ENCODE measurements around the gene IFT81.
"Not testable (repeated sequence)": the region's sequence is repeated elsewhere in the genome, so short reads cannot be mapped to it uniquely, and the experiment has no call there.

Gene IFT81

DNA sequence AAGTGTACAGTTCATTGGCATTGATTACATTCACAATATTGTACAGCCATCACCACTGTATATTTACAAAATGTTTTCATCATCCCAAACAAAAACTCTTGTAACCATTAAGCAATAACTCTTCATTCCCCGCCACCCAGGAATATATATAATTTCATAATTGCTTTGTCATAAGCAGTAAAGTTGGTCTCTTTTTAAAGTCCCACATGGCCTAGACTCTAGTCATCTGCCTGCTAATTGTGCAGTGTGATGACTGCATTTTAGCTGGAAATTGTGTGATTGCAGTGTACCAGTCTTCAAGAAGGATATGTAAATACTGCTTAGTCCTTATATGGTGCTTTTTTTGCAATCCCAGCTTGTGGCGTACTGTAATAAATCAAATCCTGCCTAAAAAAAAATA lies 81.8 kb downstream of the IFT81 start:
- DNase-seq (ENCODE audit: low spot score), result no peak

DNA sequence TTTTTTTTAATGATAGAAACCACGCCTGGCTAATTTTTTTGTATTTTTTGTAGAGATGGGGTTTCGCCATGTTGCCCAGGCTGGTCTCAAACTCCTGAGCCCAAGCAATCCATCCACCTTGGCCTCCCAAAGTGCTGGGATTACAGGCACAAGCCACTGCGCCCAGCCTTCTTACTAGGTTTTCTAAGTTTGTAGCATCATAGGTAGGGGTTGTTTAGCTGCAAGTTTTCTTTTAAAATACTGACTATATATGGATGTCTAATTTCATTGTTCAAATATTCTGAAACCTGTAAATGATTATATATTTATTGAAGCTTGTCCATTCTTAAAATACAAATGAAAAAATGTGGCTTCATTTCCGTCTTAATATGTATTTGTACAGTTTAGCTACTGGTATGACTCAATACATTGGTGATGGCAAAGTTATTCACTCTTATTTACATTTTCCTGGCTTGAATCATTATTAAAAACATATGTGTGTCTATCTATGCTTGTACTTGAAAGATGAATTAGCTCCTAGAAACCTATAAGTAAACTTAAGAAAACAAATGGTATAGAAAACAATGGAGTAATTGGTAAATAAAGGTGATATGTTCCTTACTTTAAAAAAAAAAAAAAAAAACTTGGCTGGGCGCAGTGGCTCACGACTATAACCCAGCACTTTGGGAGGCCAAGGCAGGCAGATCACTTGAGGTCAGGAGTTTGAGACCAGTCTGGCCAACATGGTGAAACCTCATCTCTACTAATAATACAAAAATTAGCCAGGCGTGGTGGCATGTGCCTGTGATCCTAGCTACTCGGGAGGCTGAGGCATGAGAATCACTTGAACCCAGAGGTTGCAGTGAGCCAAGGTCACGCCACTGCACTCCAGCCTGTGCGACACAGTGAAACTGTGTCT lies 87.7 kb downstream of the IFT81 start:
- not testable (repeated sequence) for DNase-seq (ENCODE audit: low spot score)

GRCh38 chr12:110217996-110218674 lies 94.0 kb downstream of the IFT81 start:
- no peak for DNase-seq (ENCODE audit: low spot score)

DNA sequence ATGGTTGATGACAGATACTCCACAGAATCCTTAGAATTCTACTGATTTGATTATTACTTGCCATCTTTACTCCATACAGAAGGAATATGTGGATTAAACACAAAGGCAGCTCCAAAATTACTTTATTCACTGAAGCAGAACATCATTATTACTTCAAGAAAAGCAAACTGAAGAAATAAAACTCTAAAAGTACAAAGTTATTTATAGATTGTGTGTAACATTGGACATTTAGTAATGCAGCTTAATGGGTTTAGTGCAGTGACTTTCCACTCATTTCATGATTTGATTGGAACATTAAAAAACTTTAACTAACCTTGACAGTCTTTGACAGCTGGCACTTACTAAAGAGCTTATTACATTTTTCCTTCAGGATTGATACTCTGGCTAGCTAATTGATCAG lies 97.9 kb downstream of the IFT81 start:
- DNase-seq (ENCODE audit: low spot score), result no peak

DNA sequence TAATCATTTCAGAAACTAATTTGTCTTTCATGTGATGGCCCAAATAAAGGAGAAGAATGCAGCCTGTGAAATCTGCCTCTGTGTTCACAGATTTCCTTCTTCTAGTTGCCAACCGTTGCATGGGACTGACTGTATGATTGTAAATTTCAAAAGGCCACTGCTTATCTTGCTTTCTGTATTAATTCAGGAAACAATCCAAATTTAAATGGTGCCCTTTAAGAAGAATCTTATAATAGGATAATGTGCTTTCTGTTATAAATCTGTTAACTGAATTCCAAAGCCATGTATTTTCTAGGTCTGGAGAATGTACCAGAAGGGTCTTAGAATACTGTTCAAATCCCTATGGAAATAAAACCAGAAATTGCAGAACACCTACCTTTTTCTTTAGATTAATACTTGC lies 98.3 kb downstream of the IFT81 start:
- no peak for DNase-seq (ENCODE audit: low spot score)

- DNase-seq (ENCODE audit: low spot score), result no peak
These were observed 99.7 kb downstream of the IFT81 start for GRCh38 chr12:110223777-110224378.

- DNase-seq (ENCODE audit: low spot score), result no peak
These were observed 100.5 kb downstream of the IFT81 start for GRCh38 chr12:110224379-110225304.

- no peak for DNase-seq (ENCODE audit: low spot score)
These were observed 103.0 kb downstream of the IFT81 start for GRCh38 chr12:110227138-110227537.

- not testable (repeated sequence) for DNase-seq (ENCODE audit: low spot score)
These were observed 104.2 kb downstream of the IFT81 start for GRCh38 chr12:110228348-110228747.

DNA sequence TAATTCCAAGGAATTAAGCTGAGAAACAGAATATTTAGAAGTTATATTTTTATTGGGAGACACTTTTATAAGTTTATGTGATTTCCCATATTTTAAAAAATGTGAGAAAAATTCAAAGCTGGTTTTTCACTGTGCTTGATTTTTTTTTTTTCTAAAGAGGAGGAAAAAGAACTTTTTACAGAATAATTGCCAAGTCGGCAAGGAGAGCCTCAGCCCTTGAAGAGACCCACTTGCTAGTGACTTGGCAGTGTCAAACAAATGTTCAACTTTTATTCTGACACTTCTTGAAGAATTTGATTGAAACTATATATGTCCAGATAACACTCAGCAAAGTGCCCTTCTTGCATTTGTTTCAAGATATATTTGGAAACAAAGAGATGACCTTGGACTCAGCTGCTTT lies 104.6 kb downstream of the IFT81 start:
- no peak for DNase-seq (ENCODE audit: low spot score)

DNA sequence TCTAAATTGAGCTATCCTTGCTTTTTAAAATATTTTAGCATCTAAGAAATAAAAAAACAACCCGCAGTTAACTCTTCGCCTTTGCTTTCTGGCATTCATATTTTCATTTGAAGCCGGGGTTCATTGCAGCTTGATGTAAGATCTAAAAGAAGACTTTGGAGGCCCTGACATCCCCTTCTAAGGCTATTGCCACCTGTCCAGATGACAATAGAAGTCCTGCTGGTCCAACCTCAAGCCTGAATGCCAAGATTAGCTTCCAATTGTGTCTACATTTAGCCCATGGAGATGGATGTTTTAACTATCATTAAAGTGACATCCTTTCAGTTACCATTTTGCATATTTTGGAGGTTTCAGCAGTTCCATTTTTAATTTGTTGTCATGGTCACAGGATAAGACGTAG lies 105.3 kb downstream of the IFT81 start:
- no peak for DNase-seq (ENCODE audit: low spot score)

DNA sequence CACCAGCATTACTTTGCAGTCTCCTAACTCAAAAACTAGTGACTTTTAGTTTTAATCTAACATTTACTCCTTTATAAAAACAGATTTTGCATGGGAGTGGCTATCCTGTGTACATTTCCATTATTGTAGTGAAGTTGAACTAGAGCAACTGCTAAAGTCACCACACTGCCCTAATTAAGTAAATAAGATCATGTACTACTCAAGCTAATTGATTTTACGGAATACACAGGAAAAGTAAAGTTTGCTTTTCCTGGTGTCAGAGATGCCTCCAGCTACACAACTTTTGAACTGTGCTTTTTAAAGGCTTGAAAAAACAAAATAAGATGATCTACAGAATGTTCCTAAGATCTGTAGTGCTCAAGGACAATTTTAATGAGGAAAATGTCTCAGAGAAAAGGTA lies 106.5 kb downstream of the IFT81 start:
- no peak for DNase-seq (ENCODE audit: low spot score)

GRCh38 chr12:110233212-110233903 lies 109.2 kb downstream of the IFT81 start:
- DNase-seq (ENCODE audit: low spot score), result no peak

DNA sequence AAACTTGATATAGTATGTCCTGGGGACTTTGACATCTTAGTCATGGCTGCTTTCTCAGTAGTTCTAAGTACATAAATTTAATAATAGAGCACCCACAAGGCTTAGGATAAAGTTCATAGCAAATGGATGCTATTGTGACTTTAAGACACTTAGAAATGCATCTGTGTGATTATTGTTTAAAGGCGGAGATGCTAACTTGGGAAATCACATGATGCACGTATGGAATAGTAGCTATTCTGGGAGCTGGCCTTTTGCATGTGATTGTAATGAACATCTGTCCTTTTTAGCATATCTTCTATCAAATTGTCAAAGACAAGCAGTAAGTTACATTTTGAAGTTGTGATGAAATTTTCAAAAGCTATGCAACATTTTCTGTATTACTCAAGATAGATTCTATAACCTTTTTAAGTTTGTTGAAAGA lies 110.2 kb downstream of the IFT81 start:
- no peak for DNase-seq (ENCODE audit: low spot score)

DNA sequence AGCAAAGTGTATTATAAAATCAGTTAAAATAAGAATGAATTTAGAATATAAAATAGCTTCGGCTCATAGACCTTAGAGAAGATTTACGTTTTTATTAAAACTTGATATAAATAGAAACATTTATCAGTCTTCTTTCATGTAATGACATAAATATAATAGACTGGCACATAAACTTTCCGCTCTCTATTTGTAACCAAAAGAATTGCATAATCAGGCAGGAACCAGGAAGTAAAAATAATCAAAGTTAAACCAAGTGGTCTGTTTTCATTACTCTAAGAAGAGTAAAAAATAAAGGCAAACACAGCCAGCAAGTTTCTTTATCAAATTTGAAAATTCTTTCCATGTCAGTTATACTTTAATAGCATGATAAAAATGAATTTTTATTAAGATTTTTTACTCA lies 110.6 kb downstream of the IFT81 start:
- DNase-seq (ENCODE audit: low spot score), result no peak

GRCh38 chr12:110235383-110235782 lies 111.2 kb downstream of the IFT81 start:
- no peak for DNase-seq (ENCODE audit: low spot score)

GRCh38 chr12:110243227-110243626 lies 119.1 kb downstream of the IFT81 start:
- DNase-seq (ENCODE audit: low spot score), result no peak

DNA sequence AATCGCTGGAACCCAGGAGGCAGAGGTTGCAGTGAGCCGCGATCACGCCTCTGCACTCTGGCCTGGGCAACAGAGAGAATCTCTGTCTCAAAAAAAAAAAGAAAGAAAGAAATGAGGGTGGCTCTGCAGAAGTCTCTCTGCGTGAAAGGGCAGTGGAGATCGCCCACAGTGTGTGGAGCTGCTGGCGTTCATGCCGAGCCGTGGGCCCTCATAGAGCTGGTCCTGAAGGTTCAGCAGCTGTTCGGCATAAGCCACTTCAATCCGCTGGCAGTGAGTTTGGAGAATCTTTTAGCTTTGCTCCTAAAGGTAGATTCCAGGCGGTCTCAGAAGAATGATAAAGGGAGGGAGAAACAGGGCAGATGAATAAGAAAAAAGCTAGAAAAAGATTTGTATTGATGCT lies 120.2 kb downstream of the IFT81 start:
- no peak for DNase-seq (ENCODE audit: low spot score)

DNA sequence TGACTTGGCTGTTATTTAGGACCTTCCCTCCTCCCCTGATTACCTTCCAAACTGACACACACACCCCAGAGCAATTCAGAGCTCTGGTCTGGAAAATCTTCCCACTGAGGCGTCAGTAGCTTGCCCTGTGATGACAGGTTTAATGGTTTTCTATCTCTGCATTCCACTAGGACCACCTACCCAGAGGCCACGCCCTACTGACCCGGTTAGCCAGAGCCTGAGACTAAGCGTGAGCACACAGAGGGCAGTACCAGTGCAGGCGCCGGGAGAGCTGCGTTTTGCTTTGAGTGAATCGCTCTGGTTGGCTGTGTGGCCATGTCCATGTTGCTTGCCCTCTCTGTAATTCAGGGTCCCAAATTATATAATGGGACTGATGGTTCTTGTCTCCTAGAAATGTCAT lies 120.7 kb downstream of the IFT81 start:
- no peak for DNase-seq (ENCODE audit: low spot score)

GRCh38 chr12:110245369-110245772 lies 121.2 kb downstream of the IFT81 start:
- peak; percentile 44 for DNase-seq (ENCODE audit: low spot score)

GRCh38 chr12:110246636-110247339 lies 122.6 kb downstream of the IFT81 start:
- DNase-seq (ENCODE audit: low spot score), result no peak
